SU-DHL-6 (cell line): Measurements from ENCODE around the gene RARA.

Experiments used
- CTCF ChIP-seq: fragments of 200-600 bp; sonication (generic); IDR thresholded peaks from one replicate; pipeline ENCODE4 v1.5.1; 2017; ENCODE audit warnings: antibody characterized with exemption, mild to moderate bottlenecking, low read length, moderate library complexity; ENCODE audit not compliant: insufficient read depth, poor library complexity, severe bottlenecking
- EZH2phosphoT487 ChIP-seq: fragments of 200-600 bp; sonication (generic), shearing (Covaris generic); conservative IDR thresholded peaks from 2 replicates; pipeline ENCODE4 v1.6.1; 2018; ENCODE audit warnings: mild to moderate bottlenecking, antibody characterized with exemption, low read length, moderate library complexity, mixed read lengths

GRCh38 chr17:40363111-40363827 is 54.3 kb downstream of the RARA start:
- TF ChIP-seq CTCF (no peak), EZH2phosphoT487 (no peak)
